Adrenal gland (tissue), 12 donors: ENCODE data around the gene TRMT1. TPM values are rescaled to one million over a fixed set of nuclear protein-coding genes. Genes with fewer than 3 reads are reported as not detected.

Experiments used
- DNase-seq, 7 donors: peaks; one replicate each; pipeline ENCODE4 v3.0.0-alpha.2; 2019 to 2020
- H3K27ac ChIP-seq, 5 donors: fragments of 200-600 bp; sonication (generic) in 4 of 5; 1 replicate in 3 of 5; 2 replicates in 2 of 5; pipeline versions ENCODE4 v1.5.1 to v1.8.0; 2016 to 2020; ENCODE audit warnings: mild to moderate bottlenecking in 1 of 5
- H3K27me3 ChIP-seq: fragments of 200-600 bp; 2 replicates; pipeline ENCODE4 v1.8.0; 2021
- H3K36me3 ChIP-seq, 2 donors: fragments of 200-600 bp; replicated peaks in 1 of 2; 1 replicate in 1 of 2; 2 replicates in 1 of 2; pipeline versions ENCODE4 v1.5.1 to v1.8.0; 2018 to 2022
- H3K4me1 ChIP-seq, 2 donors: fragments of 200-600 bp; replicated peaks in 1 of 2; 1 replicate in 1 of 2; 2 replicates in 1 of 2; pipeline versions ENCODE4 v1.5.1 to v1.8.0; 2018 to 2021
- H3K4me3 ChIP-seq, 4 donors: fragments of 200-600 bp; sonication (generic) in 3 of 4; one replicate each; pipeline ENCODE4 v1.5.1; 2016 to 2018
- H3K9me3 ChIP-seq, 3 donors: fragments of 200-600 bp; sonication (generic) in 1 of 3; replicated peaks in 1 of 3; 1 replicate in 2 of 3; 2 replicates in 1 of 3; pipeline versions ENCODE4 v1.5.1 to v1.8.0; 2016 to 2021
- CTCF ChIP-seq, 6 experiments: fragments of 450-650 bp in 4 of 6; fragments of 200-600 bp in 2 of 6; sonication (generic) in 1 of 6; IDR thresholded peaks; 1 replicate in 5 of 6; 2 replicates in 1 of 6; pipeline versions ENCODE4 v1.5.1 to v1.8.0; 2016 to 2021; ENCODE audit warnings: antibody characterized with exemption in 6 of 6, mild to moderate bottlenecking in 2 of 6, moderate library complexity in 1 of 6
- POLR2A ChIP-seq, 2 donors: fragments of 450-650 bp; IDR thresholded peaks; one replicate each; pipeline ENCODE4 v1.6.1; 2017; ENCODE audit warnings: antibody characterized with exemption in 2 of 2, mild to moderate bottlenecking in 2 of 2, moderate library complexity in 1 of 2
- WGBS, 4 donors: extraction: QIAGEN DNeasy Blood & Tissue Kit in 2 of 4; methylation state at CpG; one replicate each; pipeline versions ENCODE4 v1.1.5 to v1.1.7; 2013 to 2017; 5-methylcytosine and 5-hydroxymethylcytosine counted together
- intact Hi-C, 2 donors: fragments of 100-400 bp; cut with DNase I; formaldehyde crosslinking; loops; one replicate each; pipeline versions ENCODE4 v1.14.1 to v1.15.0; 2022 to 2023
- polyA plus RNA-seq, 3 donors: library from polyadenylated mRNA; stranded (reverse); fragments of 200-250 nt in 2 of 3; fragments of 350-450 nt in 1 of 3; fragmentation: Illumina TruSeq in 1 of 3; extraction: RNeasy Lipid Tissue Mini Kit (QIAGEN cat#74804) in 1 of 3; gene quantifications; one replicate each; pipeline ENCODE4 v1.2.3, GENCODE V29; 2013 to 2014
- total RNA-seq, 9 donors: library from RNA; depleted of rRNA in 4 of 9; stranded (reverse); fragments of >200 nt in 4 of 9; fragments of 120-200 nt in 1 of 9; fragmentation: NEBNext Ultra II Directional in 1 of 9; extraction: Animal tissue kit (Norgen Biotek cat#: 25700) in 1 of 9; gene quantifications; one replicate each; pipeline versions ENCODE4 v1.1.0 to v1.2.4, GENCODE V29; 2013 to 2023
- donor health status: healthy with polysubstance abuse.
- donor health status: Bipolar disorder and iron deficiency.
- donor health status: DM: yes; HTN: yes; CAD: no.
- donor health status: DM: no; HTN: no; CAD: no.
- donor health status: DM: no; HTN: no; CAD: no.
- donor health status: DM: yes; HTN: yes; CAD: no.

Gene TRMT1
- total and polyA plus RNA-seq, 12 donors = 13.4 to 229 (median 35.4) TPM

DNA sequence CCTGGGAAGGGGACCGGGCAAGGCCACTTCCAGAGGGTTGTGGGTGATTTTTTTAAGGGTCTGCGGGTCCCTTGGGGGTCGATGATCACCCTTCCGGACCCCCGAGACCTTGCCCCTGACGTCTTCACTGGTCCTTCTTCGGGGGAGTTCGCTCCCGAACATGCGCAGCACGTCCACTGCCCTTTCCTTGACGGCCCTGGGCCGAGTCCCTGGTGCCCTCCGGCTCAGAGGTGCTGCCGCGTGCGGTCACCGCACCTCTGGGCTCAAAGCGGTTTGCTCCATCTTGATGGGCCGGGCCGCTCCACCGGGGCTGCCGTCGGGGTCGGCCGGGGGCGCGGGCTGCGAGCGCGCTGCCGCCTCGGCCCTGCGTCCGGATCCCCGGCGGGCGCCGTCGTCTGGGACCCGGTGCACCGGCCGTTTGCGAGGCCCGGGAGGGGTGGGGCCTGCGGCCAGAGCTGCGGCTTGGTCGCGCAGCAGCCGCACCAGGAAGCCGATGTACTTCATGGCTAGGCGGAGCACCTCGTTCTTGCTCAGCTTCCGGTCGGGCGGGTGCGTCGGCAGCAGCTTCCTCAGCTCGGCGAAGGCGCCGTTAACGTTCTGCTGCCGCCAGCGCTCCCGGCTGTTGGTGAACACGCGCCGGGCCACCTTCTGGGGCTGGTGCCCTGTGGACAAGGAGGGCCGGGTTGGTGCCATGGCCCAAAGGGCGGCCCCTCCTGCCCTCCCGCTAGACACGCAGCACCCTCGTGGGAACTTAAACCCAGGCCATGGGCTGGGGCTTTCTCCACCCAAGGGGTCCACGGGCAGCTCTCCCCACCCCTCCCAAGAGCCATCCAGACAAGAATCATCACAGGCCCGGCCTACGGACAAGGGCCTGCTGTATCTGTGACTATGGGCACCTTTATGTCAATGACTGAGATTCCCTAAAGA, 17.2 kb downstream of the TRMT1 start:
- WGBS, 4 donors = 20 to 29% (median 25%) methylated on average over 31 to 77 of the region's 77 CpGs; no CpG with 5 or more reads in 1 of the 4 donors
- TF ChIP-seq POLR2A (IDR thresholded peaks at IDR 0.05) = no peak
- TF ChIP-seq CTCF (IDR thresholded peaks at IDR 0.05) = no peak
- intact Hi-C loops = no loop called here
- Histone ChIP-seq H3K4me3 (peak overlapping the region in 1 of 4 donors; percentile 48), H3K27ac (peak overlapping the region in 4 of 5 donors; percentile 37 to 93 (median 70)), H3K4me1 (peaks cover 19 to 35% of the 10 kb centered on the region in 2 donors), H3K9me3 (no peaks in the 10 kb centered on the region), H3K27me3 (peaks cover 8% of the 10 kb centered on the region), H3K36me3 (no peaks in the 10 kb centered on the region)
- peak in 4 of 7 donors; percentile 44 to 76 (median 67) for DNase-seq

GRCh38 chr19:13098277-13099072, 18.1 kb downstream of the TRMT1 start:
- intact Hi-C loops = no loop called here
- Histone ChIP-seq H3K4me1 (peaks cover 19 to 34% of the 10 kb centered on the region in 2 donors), H3K4me3 (peak overlapping the region in 1 of 4 donors; percentile 48), H3K9me3 (no peaks in the 10 kb centered on the region), H3K27ac (peak overlapping the region in 4 of 5 donors; percentile 37 to 93 (median 70)), H3K36me3 (no peaks in the 10 kb centered on the region), H3K27me3 (peaks cover 8% of the 10 kb centered on the region)
- TF ChIP-seq POLR2A (IDR thresholded peaks at IDR 0.05) = no peak
- no peak for TF ChIP-seq CTCF (IDR thresholded peaks at IDR 0.05)
- no peak for DNase-seq
- 4 to 10% (median 5%) methylated on average over 30 to 58 of the region's 58 CpGs for WGBS, 4 donors

GRCh38 chr19:13097463-13098258, 18.9 kb downstream of the TRMT1 start:
- intact Hi-C loops = no loop called here
- H3K27ac ChIP-seq = peak overlapping the region in 1 of 5 donors; percentile 93
- TF ChIP-seq POLR2A (IDR thresholded peaks at IDR 0.05) (no peak), CTCF (IDR thresholded peaks at IDR 0.05) (no peak)
- H3K36me3 ChIP-seq = no peaks in the 10 kb centered on the region
- H3K27me3 ChIP-seq = peaks cover 8% of the 10 kb centered on the region
- H3K9me3 ChIP-seq = no peaks in the 10 kb centered on the region
- DNase-seq = peak in 2 of 7 donors; percentile 35 to 46
- peak overlapping the region in 1 of 4 donors; percentile 48 for H3K4me3 ChIP-seq
- WGBS, 4 donors = 9 to 30% (median 14%) methylated on average over 12 to 68 of the region's 69 CpGs
- H3K4me1 ChIP-seq = peaks cover 16 to 26% of the 10 kb centered on the region in 2 donors
